HEK293 (cell line): Measurements from ENCODE around the gene NRF1.

Source experiments
- YY1 ChIP-seq: fragments of 450-650 bp; formaldehyde crosslinking; IDR thresholded peaks from 2 replicates; pipeline ENCODE4 v1.5.1; 2018; ENCODE audit warnings: missing biosample characterization, missing genetic modification characterization
- ZNF239 ChIP-seq: fragments of 450-650 bp; formaldehyde crosslinking; IDR thresholded peaks from 2 replicates; pipeline ENCODE4 v1.5.1; 2016; ENCODE audit warnings: missing biosample characterization, missing genetic modification characterization
- ZNF768 ChIP-seq: fragments of 450-650 bp; formaldehyde crosslinking; IDR thresholded peaks from 2 replicates; pipeline ENCODE4 v1.5.1; 2018; ENCODE audit warnings: missing biosample characterization, mild to moderate bottlenecking, missing genetic modification characterization
- TF ChIP-seq, protein P1 (sequence below): fragments of 450-650 bp; formaldehyde crosslinking; IDR thresholded peaks from 2 replicates; pipeline ENCODE4 v1.5.1; 2016; ENCODE audit warnings: missing biosample characterization, missing genetic modification characterization
- TF ChIP-seq, protein P2 (sequence below): fragments of 450-650 bp; formaldehyde crosslinking; IDR thresholded peaks from 2 replicates; pipeline ENCODE4 v1.5.1; 2016; ENCODE audit warnings: missing biosample characterization, missing genetic modification characterization
- TF ChIP-seq, protein P3 (sequence below): fragments of 450-650 bp; formaldehyde crosslinking; IDR thresholded peaks from 2 replicates; pipeline ENCODE4 v1.5.1; 2016; ENCODE audit warnings: missing biosample characterization, missing genetic modification characterization
- TF ChIP-seq, protein P4 (sequence below): fragments of 450-650 bp; formaldehyde crosslinking; IDR thresholded peaks from 2 replicates; pipeline ENCODE4 v1.5.1; 2016; ENCODE audit warnings: missing biosample characterization, missing genetic modification characterization
- TF ChIP-seq, protein P5 (sequence below): fragments of 450-650 bp; IDR thresholded peaks from 2 replicates; pipeline ENCODE4 v1.5.1; 2018; ENCODE audit warnings: missing biosample characterization, missing genetic modification characterization

DNA sequence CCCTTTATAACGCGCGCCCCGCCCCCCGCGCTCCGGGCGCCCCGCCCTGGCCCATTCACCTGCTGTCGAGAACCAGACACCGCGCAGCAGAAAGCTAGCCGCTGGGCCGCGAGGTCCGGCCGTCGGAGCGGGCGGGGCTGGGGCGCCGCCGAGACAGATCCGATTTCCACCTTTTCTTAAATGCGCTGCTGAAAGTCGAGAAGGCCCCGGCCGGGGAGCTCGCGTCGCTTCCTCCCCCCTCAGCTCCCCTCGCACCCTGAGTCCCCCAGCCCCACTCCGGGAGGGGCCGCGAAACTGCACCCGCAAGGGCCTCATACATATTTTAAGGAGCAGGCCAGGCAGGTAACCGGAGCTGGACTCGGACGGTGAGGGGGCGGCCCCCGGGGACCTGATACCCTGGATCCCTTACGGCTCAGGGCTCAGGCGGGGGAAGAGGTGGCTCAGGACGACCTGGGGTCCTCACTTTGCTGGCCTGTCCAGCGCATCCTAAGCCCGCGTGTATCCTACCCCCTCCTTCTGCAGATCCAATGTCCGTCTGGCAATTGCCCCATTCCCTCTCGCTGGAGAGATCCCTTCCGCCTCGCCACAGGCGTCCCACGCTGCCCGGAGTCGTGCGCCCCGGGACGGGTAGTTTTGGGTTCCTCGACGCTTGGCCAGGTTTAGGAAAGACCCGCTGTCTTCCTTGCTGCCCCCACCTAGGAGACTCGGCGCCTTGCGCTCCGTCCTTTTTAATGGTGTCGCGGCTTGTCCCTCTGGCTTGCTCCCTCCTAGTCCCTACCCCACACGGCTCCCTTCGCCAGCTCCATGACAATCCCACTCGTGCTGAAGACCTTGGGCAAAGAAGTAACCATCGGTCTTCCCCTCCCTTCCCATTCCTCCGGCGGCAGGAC, 170.7 kb downstream of the NRF1 start:
- TF ChIP-seq ZNF768 (tag by site-specific recombination) (no peak), YY1 (tag by site-specific recombination) (no peak), ZNF239 (tag by site-specific recombination) (no peak)
- TF ChIP-seq, protein P1, sequence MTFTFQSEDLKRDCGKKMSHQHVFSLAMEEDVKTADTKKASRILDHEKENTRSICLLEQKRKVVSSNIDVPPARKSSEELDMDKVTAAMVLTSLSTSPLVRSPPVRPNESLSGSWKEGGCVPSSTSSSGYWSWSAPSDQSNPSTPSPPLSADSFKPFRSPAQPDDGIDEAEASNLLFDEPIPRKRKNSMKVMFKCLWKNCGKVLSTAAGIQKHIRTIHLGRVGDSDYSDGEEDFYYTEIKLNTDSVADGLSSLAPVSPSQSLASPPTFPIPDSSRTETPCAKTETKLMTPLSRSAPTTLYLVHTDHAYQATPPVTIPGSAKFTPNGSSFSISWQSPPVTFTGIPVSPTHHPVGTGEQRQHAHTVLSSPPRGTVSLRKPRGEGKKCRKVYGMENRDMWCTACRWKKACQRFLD (tag by site-specific recombination): no peak
- TF ChIP-seq, protein P2, sequence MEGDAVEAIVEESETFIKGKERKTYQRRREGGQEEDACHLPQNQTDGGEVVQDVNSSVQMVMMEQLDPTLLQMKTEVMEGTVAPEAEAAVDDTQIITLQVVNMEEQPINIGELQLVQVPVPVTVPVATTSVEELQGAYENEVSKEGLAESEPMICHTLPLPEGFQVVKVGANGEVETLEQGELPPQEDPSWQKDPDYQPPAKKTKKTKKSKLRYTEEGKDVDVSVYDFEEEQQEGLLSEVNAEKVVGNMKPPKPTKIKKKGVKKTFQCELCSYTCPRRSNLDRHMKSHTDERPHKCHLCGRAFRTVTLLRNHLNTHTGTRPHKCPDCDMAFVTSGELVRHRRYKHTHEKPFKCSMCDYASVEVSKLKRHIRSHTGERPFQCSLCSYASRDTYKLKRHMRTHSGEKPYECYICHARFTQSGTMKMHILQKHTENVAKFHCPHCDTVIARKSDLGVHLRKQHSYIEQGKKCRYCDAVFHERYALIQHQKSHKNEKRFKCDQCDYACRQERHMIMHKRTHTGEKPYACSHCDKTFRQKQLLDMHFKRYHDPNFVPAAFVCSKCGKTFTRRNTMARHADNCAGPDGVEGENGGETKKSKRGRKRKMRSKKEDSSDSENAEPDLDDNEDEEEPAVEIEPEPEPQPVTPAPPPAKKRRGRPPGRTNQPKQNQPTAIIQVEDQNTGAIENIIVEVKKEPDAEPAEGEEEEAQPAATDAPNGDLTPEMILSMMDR (tag by site-specific recombination): no peak
- TF ChIP-seq, protein P3, sequence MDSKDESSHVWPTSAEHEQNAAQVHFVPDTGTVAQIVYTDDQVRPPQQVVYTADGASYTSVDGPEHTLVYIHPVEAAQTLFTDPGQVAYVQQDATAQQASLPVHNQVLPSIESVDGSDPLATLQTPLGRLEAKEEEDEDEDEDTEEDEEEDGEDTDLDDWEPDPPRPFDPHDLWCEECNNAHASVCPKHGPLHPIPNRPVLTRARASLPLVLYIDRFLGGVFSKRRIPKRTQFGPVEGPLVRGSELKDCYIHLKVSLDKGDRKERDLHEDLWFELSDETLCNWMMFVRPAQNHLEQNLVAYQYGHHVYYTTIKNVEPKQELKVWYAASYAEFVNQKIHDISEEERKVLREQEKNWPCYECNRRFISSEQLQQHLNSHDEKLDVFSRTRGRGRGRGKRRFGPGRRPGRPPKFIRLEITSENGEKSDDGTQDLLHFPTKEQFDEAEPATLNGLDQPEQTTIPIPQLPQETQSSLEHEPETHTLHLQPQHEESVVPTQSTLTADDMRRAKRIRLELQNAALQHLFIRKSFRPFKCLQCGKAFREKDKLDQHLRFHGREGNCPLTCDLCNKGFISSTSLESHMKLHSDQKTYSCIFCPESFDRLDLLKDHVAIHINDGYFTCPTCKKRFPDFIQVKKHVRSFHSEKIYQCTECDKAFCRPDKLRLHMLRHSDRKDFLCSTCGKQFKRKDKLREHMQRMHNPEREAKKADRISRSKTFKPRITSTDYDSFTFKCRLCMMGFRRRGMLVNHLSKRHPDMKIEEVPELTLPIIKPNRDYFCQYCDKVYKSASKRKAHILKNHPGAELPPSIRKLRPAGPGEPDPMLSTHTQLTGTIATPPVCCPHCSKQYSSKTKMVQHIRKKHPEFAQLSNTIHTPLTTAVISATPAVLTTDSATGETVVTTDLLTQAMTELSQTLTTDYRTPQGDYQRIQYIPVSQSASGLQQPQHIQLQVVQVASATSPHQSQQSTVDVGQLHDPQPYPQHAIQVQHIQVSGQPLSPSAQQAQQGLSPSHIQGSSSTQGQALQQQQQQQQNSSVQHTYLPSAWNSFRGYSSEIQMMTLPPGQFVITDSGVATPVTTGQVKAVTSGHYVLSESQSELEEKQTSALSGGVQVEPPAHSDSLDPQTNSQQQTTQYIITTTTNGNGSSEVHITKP (tag by site-specific recombination): no peak
- TF ChIP-seq, protein P4, sequence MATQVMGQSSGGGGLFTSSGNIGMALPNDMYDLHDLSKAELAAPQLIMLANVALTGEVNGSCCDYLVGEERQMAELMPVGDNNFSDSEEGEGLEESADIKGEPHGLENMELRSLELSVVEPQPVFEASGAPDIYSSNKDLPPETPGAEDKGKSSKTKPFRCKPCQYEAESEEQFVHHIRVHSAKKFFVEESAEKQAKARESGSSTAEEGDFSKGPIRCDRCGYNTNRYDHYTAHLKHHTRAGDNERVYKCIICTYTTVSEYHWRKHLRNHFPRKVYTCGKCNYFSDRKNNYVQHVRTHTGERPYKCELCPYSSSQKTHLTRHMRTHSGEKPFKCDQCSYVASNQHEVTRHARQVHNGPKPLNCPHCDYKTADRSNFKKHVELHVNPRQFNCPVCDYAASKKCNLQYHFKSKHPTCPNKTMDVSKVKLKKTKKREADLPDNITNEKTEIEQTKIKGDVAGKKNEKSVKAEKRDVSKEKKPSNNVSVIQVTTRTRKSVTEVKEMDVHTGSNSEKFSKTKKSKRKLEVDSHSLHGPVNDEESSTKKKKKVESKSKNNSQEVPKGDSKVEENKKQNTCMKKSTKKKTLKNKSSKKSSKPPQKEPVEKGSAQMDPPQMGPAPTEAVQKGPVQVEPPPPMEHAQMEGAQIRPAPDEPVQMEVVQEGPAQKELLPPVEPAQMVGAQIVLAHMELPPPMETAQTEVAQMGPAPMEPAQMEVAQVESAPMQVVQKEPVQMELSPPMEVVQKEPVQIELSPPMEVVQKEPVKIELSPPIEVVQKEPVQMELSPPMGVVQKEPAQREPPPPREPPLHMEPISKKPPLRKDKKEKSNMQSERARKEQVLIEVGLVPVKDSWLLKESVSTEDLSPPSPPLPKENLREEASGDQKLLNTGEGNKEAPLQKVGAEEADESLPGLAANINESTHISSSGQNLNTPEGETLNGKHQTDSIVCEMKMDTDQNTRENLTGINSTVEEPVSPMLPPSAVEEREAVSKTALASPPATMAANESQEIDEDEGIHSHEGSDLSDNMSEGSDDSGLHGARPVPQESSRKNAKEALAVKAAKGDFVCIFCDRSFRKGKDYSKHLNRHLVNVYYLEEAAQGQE (tag by site-specific recombination): no peak
- TF ChIP-seq, protein P5, sequence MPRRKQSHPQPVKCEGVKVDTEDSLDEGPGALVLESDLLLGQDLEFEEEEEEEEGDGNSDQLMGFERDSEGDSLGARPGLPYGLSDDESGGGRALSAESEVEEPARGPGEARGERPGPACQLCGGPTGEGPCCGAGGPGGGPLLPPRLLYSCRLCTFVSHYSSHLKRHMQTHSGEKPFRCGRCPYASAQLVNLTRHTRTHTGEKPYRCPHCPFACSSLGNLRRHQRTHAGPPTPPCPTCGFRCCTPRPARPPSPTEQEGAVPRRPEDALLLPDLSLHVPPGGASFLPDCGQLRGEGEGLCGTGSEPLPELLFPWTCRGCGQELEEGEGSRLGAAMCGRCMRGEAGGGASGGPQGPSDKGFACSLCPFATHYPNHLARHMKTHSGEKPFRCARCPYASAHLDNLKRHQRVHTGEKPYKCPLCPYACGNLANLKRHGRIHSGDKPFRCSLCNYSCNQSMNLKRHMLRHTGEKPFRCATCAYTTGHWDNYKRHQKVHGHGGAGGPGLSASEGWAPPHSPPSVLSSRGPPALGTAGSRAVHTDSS (tag by site-specific recombination): no peak
